ENCODE measurements around the gene KRTAP9-4.

KRTAP9-4 gene

GRCh38 chr17:41296846-41297245 is 47.4 kb downstream of the KRTAP9-4 start:
- H3K4me3 ChIP-seq (ENCODE audit: low read depth, low read length): no peak overlapping the region
- no peak for DNase-seq (ENCODE audit: low read depth)
- TF ChIP-seq, protein P1, sequence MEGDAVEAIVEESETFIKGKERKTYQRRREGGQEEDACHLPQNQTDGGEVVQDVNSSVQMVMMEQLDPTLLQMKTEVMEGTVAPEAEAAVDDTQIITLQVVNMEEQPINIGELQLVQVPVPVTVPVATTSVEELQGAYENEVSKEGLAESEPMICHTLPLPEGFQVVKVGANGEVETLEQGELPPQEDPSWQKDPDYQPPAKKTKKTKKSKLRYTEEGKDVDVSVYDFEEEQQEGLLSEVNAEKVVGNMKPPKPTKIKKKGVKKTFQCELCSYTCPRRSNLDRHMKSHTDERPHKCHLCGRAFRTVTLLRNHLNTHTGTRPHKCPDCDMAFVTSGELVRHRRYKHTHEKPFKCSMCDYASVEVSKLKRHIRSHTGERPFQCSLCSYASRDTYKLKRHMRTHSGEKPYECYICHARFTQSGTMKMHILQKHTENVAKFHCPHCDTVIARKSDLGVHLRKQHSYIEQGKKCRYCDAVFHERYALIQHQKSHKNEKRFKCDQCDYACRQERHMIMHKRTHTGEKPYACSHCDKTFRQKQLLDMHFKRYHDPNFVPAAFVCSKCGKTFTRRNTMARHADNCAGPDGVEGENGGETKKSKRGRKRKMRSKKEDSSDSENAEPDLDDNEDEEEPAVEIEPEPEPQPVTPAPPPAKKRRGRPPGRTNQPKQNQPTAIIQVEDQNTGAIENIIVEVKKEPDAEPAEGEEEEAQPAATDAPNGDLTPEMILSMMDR (conservative IDR thresholded peaks at IDR 0.05; ENCODE audit: low read depth, low read length): no peak

DNA sequence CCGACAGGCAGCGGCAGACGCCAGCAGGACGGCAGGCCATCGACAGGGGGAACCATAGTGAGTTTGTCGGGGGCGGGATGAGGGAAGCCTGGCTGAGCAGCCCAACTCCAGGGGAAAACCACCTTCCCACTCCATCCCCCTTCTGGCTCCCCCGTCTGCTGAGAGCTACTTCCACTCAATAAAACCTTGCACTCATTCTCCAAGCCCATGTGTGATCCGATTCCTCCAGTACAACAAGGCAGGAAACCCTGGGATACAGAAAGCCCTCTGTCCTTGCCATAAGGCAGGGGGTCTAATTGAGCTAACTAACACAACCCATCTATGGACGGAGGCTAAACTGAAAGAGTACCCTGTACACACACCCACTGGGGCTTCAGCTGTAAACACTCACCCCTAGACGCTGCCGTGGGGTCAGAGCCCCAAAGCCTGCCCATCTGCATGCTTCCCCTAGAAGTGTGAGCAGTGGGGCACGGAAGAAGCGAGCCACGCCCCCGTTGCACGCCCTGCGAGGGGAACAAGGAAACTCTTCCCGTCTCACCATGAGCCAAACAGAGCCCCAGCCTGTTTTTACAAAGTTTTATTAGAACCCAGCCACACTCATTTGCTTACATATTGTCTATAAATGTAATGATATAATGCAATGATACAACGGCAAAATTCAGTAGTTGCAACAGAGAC is 49.1 kb downstream of the KRTAP9-4 start:
- TF ChIP-seq, protein P1 (conservative IDR thresholded peaks at IDR 0.05; ENCODE audit: low read depth, low read length): no peak
- DNase-seq (ENCODE audit: low read depth): no peak
- no peak overlapping the region for H3K4me3 ChIP-seq (ENCODE audit: low read depth, low read length)

Measured in choroid plexus epithelial cell (primary cell).